HG02798 (cell line): ENCODE measurements around the gene IQSEC3.
"Not testable (repeated sequence)": the region's sequence is repeated elsewhere in the genome, so short reads cannot be mapped to it uniquely, and the experiment has no call there.

ENCODE experiments used
- ATAC-seq: cut with Tn5 transposase; IDR thresholded peaks from one replicate; pipeline ENCODE4 v1.9.1; 2021; ENCODE audit warnings: mild to moderate bottlenecking; ENCODE audit not compliant: unreplicated experiment, poor library complexity

IQSEC3 gene

GRCh38 chr12:175250-175649, 108.7 kb downstream of the IQSEC3 start:
- no peak for ATAC-seq

GRCh38 chr12:175759-176158, 109.2 kb downstream of the IQSEC3 start:
- ATAC-seq, result no peak

- no peak for ATAC-seq
Measured at GRCh38 chr12:176321-177181, 110.0 kb downstream of the IQSEC3 start.

- ATAC-seq, result no peak
Measured at GRCh38 chr12:177336-177979, 110.9 kb downstream of the IQSEC3 start.

- no peak for ATAC-seq
Measured at GRCh38 chr12:177980-178828, 111.6 kb downstream of the IQSEC3 start.

- no peak for ATAC-seq
Measured at GRCh38 chr12:178829-179109, 112.2 kb downstream of the IQSEC3 start.

GRCh38 chr12:179131-179884, 112.7 kb downstream of the IQSEC3 start:
- no peak for ATAC-seq

- ATAC-seq, result no peak
Measured at GRCh38 chr12:179885-180284, 113.3 kb downstream of the IQSEC3 start.

- ATAC-seq, result no peak
Measured at GRCh38 chr12:180445-180844, 113.9 kb downstream of the IQSEC3 start.

GRCh38 chr12:181921-182320, 115.4 kb downstream of the IQSEC3 start:
- no peak for ATAC-seq

GRCh38 chr12:182381-182892, 115.9 kb downstream of the IQSEC3 start:
- ATAC-seq, result no peak

GRCh38 chr12:184811-185575, 118.4 kb downstream of the IQSEC3 start:
- ATAC-seq, result no peak

GRCh38 chr12:185576-185955, 119.0 kb downstream of the IQSEC3 start:
- ATAC-seq, result no peak

GRCh38 chr12:186006-186625, 119.5 kb downstream of the IQSEC3 start:
- no peak for ATAC-seq

GRCh38 chr12:187986-188909, 121.7 kb downstream of the IQSEC3 start:
- ATAC-seq, result not testable (repeated sequence)

- peak; percentile 57 for ATAC-seq
Measured at GRCh38 chr12:188910-189621, 122.5 kb downstream of the IQSEC3 start.

- ATAC-seq, result no peak
Measured at GRCh38 chr12:189622-189962, 123.0 kb downstream of the IQSEC3 start.

- no peak for ATAC-seq
Measured at GRCh38 chr12:190881-191280, 124.3 kb downstream of the IQSEC3 start.
